ENCODE measurements around the gene KLC4.

The KLC4 gene

GRCh38 chr6:43024436-43024835 is 35.0 kb upstream of the KLC4 start:
- TF ChIP-seq, protein P1, sequence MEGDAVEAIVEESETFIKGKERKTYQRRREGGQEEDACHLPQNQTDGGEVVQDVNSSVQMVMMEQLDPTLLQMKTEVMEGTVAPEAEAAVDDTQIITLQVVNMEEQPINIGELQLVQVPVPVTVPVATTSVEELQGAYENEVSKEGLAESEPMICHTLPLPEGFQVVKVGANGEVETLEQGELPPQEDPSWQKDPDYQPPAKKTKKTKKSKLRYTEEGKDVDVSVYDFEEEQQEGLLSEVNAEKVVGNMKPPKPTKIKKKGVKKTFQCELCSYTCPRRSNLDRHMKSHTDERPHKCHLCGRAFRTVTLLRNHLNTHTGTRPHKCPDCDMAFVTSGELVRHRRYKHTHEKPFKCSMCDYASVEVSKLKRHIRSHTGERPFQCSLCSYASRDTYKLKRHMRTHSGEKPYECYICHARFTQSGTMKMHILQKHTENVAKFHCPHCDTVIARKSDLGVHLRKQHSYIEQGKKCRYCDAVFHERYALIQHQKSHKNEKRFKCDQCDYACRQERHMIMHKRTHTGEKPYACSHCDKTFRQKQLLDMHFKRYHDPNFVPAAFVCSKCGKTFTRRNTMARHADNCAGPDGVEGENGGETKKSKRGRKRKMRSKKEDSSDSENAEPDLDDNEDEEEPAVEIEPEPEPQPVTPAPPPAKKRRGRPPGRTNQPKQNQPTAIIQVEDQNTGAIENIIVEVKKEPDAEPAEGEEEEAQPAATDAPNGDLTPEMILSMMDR (conservative IDR thresholded peaks at IDR 0.05; ENCODE audit: control insufficient read depth, insufficient read depth, low read depth, low read length) = no peak
- no peak overlapping the region for H3K4me3 ChIP-seq (ENCODE audit: control insufficient read depth, low read depth, low read length)
- DNase-seq (ENCODE audit: low read depth) = no peak

DNA sequence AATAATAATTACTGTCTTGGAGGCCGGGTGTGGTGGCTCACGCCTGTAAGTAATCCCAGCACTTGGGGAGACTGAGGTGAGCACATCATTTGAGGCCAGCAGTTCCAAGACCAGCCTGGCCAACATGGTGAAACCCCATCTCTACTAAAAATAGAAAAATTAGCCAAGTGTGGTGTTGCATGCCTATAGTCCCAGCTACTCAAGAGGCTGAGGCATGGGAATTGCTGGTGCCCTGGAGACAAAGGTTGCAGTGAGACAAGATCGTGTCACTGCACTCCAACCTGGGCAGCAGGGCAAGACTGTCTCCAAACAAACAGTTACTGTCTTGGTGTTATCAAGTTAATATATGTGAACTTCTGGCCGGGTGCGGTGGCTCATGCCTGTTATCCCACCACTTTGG is 33.1 kb upstream of the KLC4 start:
- DNase-seq (ENCODE audit: low read depth) = no peak
- H3K4me3 ChIP-seq (ENCODE audit: control insufficient read depth, low read depth, low read length) = no peak overlapping the region
- TF ChIP-seq, protein P1 (conservative IDR thresholded peaks at IDR 0.05; ENCODE audit: control insufficient read depth, insufficient read depth, low read depth, low read length) = no peak

- H3K4me3 ChIP-seq (ENCODE audit: control insufficient read depth, low read depth, low read length) = no peak overlapping the region
- no peak for DNase-seq (ENCODE audit: low read depth)
- TF ChIP-seq, protein P1 (conservative IDR thresholded peaks at IDR 0.05; ENCODE audit: control insufficient read depth, insufficient read depth, low read depth, low read length) = no peak
Observed at GRCh38 chr6:43029120-43029519, 30.3 kb upstream of the KLC4 start.

GRCh38 chr6:43032326-43032725 is 27.1 kb upstream of the KLC4 start:
- TF ChIP-seq, protein P1 (conservative IDR thresholded peaks at IDR 0.05; ENCODE audit: control insufficient read depth, insufficient read depth, low read depth, low read length) = no peak
- no peak overlapping the region for H3K4me3 ChIP-seq (ENCODE audit: control insufficient read depth, low read depth, low read length)
- no peak for DNase-seq (ENCODE audit: low read depth)

GRCh38 chr6:43033496-43034189 is 25.8 kb upstream of the KLC4 start:
- TF ChIP-seq, protein P1 (conservative IDR thresholded peaks at IDR 0.05; ENCODE audit: control insufficient read depth, insufficient read depth, low read depth, low read length) = no peak
- no peak overlapping the region for H3K4me3 ChIP-seq (ENCODE audit: control insufficient read depth, low read depth, low read length)
- no peak for DNase-seq (ENCODE audit: low read depth)

DNA sequence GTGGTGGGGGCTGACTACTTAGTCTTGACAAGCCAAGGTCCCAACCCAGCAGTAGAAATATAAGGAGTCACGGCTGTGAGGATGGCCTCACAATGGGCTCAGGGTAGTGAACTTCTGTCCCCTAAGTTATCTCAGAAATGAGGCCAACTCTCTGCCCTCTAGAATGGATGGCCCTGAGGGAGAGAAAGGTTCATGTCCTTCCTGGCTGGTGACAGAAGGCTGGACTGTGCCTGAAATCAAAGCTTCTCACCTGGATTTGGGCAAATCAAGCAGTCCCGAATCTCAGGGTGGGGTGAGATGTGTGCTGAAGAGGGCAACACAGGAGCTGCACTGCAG is 25.3 kb upstream of the KLC4 start:
- H3K4me3 ChIP-seq (ENCODE audit: control insufficient read depth, low read depth, low read length) = no peak overlapping the region
- TF ChIP-seq, protein P1 (conservative IDR thresholded peaks at IDR 0.05; ENCODE audit: control insufficient read depth, insufficient read depth, low read depth, low read length) = no peak
- no peak for DNase-seq (ENCODE audit: low read depth)

All from fibroblast of mammary gland (primary cell).